COLO829 (cell line): ENCODE results near the gene MAG.

ENCODE experiments used
- DNase-seq: peaks from one replicate; pipeline ENCODE4 v3.0.0; 2012; ENCODE audit warnings: low spot score

The MAG gene

GRCh38 chr19:35291916-35292315, at the start of gene MAG:
Gene MAG, plus strand, starts transcription at chr19:35292161. Its CDS starts 3,248 bp downstream, at chr19:35295409.
- no peak for DNase-seq

GRCh38 chr19:35246466-35247092, 45.4 kb upstream of the MAG start:
- DNase-seq: no peak

- no peak for DNase-seq
Observed at GRCh38 chr19:35247526-35248309, 44.2 kb upstream of the MAG start.

GRCh38 chr19:35248310-35249145, 43.4 kb upstream of the MAG start, which contains the start of gene LSR:
Gene LSR, plus strand, starts transcription at chr19:35249002. Its CDS starts 21 bp downstream, at chr19:35249023.
- DNase-seq: no peak

GRCh38 chr19:35249146-35249847, 42.7 kb upstream of the MAG start:
- no peak for DNase-seq

- DNase-seq: no peak
Observed at GRCh38 chr19:35249848-35250711, 41.9 kb upstream of the MAG start.

GRCh38 chr19:35251456-35251855, 40.5 kb upstream of the MAG start:
- no peak for DNase-seq

- DNase-seq: no peak
Observed at GRCh38 chr19:35253316-35254286, 38.4 kb upstream of the MAG start.

- DNase-seq: no peak
Observed at GRCh38 chr19:35254341-35255297, 37.3 kb upstream of the MAG start.

- DNase-seq: no peak
Observed at GRCh38 chr19:35256566-35256965, 35.4 kb upstream of the MAG start.

GRCh38 chr19:35257113-35257461, 34.9 kb upstream of the MAG start:
- DNase-seq: no peak

- no peak for DNase-seq
Observed at GRCh38 chr19:35260694-35261304, 31.2 kb upstream of the MAG start.

- DNase-seq: no peak
Observed at GRCh38 chr19:35261356-35262100, 30.4 kb upstream of the MAG start.

- no peak for DNase-seq
Observed at GRCh38 chr19:35262101-35262761, 29.7 kb upstream of the MAG start.

GRCh38 chr19:35264268-35265125, 27.5 kb upstream of the MAG start:
- DNase-seq: no peak
